GM19099 (cell line): ENCODE measurements around the gene XCR1.
A peak's percentile ranks its signal among the peaks of the same experiment; 100 is the strongest.

Experiments
- POLR2A ChIP-seq: IDR thresholded peaks from 3 replicates; pipeline ENCODE4 v1.6.1; 2011; ENCODE audit warnings: low read depth; ENCODE audit not compliant: insufficient read length; ENCODE audit errors: extremely low read depth

The XCR1 gene

DNA sequence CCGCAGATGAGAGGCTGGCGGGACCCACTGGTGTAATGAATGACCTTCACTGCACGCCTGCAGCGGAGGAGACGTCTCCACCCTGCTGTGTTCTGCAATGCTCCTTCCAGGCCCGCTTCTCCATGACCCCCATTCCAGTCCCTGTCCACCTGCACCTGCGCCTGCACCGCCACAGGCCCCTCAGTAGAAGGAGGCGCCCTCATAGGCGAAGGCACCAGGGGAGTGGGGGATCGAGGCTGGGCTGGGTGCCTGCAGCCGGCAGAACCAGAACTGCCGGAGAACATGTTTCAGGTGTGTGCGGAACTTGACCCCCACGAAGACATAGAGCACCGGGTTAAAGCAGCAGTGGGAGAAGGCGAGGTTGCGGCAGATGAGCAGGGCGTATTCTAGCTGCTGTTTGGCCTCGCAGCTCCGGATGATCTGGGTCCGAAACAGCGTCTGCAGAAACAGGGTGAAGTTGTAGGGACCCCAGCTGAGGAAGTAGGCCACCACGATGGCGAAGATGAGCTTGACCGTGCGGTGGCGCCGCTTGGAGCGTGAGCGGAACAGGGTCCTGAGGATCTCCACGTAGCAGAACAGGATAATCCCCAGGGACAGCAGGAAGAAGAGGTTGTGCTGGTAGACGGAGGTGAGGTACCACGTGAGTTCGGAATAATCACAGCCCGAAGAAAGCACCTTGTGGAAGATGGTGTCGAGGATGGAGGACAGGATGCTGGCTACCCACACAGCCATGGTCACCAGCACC is 6.3 kb downstream of the XCR1 start:
- TF ChIP-seq POLR2A, result no peak

DNA sequence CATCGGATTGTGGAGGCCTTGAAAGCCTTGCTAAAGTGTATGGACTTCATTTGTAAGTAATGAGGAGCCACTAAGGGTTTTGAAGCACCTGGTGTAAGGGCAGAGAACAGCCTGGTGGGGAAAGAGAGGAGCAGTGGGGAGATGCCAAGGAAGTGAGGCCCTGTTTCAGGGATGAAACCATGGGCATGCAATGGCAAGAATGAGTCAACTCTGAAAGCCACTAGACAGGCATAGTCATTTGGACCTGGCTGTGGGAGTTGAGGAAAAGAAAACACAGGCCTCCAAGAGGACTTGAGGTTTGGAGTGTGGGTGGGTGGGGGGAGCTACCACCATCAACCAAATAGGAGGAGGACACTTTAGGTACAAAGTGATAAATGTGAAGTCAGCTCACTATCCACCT is 7.6 kb downstream of the XCR1 start:
- no peak for TF ChIP-seq POLR2A

DNA sequence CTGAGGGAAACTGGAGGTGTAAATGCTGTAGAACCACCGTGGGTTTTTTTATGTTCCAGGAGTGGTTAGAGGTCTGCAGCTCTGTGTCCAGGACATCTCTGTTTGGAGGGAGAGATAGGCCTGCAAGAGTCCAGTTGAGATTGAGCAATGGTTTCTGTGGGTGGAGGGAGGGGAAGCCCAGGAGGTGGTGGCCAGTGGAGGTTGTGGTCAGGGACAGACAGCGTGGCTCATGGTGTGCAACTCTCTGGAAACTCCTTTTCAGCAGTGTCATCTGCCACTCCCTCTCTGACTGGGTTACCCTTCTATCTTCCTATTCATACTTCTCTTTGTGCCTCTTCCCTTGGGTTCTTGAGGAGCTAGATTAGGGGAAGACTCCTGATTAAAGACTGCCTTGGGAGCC is 9.6 kb downstream of the XCR1 start:
- no peak for TF ChIP-seq POLR2A

GRCh38 chr3:46013316-46014094 is 13.8 kb downstream of the XCR1 start:
- TF ChIP-seq POLR2A, result no peak

- TF ChIP-seq POLR2A, result no peak
Observed at GRCh38 chr3:46012246-46012645, 15.0 kb downstream of the XCR1 start.

- TF ChIP-seq POLR2A, result no peak
Observed at GRCh38 chr3:46010519-46011113, 16.7 kb downstream of the XCR1 start.

- no peak for TF ChIP-seq POLR2A
Observed at GRCh38 chr3:46008058-46008457, 19.2 kb downstream of the XCR1 start.

DNA sequence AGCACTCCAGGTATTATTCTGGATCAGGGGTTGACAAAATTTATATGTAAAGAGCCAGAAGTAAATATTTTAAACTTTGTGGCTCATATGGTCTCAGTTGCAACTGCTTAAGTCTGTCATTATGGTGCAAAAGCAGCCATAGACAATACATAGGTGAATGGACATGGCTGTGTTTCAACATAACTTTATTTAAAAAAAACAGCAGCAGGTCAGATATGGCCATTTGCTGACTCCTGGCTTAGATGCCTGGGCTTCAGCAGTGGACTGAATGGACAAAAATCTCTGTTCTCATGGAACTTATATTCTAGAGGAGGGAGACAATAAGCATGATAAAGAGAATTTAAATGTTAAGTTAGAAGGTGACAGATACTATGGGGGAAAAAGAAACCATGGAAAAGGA is 20.0 kb downstream of the XCR1 start:
- TF ChIP-seq POLR2A, result no peak

DNA sequence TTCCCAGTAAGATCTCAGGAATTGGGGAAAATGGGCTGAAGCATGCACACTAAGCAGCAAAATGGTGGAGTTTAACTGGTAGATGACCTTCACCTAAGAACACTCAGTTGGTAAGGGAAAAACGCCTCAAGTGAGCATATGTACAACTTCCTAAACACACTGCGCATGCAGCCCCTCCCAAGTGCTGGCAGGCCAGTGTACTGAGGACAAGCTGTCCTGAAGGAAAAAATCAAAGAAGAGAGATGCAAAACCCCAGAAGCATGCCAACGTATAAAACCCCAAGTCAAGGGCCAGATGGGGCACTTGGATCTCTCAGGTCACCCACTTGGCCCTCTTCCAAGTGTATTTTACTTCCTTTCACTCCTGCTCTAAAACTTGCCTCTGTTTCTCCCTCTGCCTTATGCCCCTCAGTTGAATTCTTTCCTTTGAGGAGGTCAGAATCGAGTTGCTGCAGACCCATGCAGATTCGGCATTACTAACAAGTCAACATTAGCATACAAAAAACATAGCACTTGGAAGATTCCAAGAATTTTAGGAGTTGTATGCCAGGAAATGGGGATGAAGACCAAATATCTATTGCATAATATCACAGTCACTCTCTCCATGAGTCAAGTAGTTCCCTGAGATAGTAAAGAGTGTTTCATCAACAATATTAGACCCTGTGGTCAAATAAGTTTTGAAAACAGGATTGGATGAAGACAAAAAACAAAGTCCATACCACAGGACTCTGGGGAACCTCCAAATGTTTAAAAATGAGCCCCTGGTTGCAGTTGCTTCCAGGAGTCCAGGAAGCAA is 20.8 kb downstream of the XCR1 start:
- no peak for TF ChIP-seq POLR2A

GRCh38 chr3:46001178-46001577 is 26.1 kb downstream of the XCR1 start:
- TF ChIP-seq POLR2A, result no peak

- TF ChIP-seq POLR2A, result no peak
Observed at GRCh38 chr3:45997942-45998341, 29.3 kb downstream of the XCR1 start.

DNA sequence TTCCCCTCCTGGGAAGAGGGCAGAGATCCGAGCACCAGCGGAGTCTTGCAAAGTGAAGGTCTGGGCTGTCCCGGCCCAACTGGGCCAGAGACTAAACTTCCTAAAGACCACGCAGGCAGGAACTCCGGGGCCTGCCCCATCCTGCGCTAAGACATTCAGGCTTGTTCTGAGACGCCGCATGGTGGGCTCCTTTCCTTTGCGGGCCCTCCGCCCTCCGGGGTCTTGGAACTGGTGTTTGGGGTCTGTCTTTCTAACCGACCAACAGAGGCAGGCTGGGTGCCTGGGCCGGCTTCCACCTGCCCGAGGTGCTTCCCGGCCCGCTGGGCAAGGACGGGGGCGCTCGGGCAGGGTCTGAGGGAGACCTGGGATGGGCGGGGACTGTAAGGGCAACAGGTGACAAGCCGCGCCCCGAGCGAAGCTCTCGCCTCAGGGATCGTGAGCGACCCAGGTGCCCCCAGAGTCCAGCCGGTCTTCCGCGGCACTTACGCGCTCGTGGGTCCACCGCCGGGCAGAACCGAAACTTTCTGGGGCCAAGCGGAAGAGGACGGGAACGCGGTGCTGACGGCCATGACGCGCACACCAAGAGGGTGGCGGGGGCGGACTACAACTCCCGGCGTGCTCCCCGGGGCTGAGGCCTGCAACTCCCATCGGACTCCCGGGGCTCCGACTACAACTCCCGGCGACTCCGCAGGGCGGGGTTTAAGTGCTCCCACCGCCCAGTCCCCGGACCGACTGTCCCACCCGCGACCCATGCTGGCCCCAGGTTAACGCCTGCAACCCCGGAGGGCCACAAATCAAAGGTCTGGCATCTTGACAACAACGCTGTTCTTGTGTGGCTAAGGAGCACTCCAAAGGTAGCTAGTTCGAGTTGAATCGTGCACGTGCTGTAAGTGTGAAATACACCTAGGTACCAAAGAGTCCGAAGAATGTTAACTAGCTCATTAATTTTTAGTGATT is 31.8 kb downstream of the XCR1 start, which contains the start of gene FYCO1:
Gene FYCO1, minus strand, starts transcription at position 589 of the 957 bp plus-strand sequence. CDS start 10,914 bp downstream, outside the sequence.
- peak; percentile 68 for TF ChIP-seq POLR2A

DNA sequence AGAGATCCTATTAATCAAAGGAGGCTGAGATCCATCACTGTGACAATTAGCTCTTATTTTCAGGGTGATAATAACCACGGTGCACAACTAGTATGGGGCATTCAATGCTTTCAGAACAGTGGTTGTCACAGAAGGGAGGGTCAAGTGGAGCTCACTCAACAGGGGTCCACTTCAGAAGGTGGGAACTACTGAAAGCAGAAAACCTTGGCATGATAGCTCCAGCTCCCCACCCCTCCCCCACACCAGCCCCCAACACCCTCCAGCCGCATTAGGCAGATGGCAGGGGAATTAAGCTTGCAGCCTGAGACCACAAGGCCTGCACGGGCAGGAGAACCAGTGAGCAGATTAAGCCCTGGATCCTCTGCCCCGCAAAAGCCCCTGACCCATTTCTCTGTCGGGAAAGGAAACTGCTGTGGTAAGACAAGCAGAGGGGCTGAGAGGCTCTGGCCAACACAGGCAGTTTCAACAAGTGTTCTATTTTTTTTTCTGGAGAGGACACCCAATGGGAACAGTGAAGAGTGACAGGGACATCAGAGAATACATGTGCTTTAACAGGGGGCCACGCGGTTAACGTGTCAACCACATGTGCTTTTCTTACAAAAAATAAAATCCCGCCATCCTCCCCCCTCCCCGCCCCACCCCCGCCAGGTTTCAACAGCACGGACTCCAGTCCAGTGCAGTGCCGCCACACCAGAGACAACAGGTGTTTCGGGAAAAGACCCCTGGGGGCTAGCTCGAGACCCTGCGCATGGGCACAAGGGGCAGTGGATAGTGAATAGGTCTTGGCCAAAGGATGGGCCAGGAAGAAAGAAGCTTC is 32.7 kb downstream of the XCR1 start:
- no peak for TF ChIP-seq POLR2A
